ENCODE measurements around the gene ANKRD36B.
"Not testable (repeated sequence)": the region's sequence is repeated elsewhere in the genome, so short reads cannot be mapped to it uniquely, and the experiment has no call there.

GRCh38 chr2:97522916-97523555 lies 66.6 kb downstream of the ANKRD36B start:
- TF ChIP-seq CTCF (IDR thresholded peaks at IDR 0.05; ENCODE audit: borderline replicate concordance, extremely low read depth, low read length, poor library complexity, severe bottlenecking); EZH2 (IDR thresholded peaks at IDR 0.05; ENCODE audit: borderline replicate concordance, low read depth, low read length, severe bottlenecking): not testable (repeated sequence)

All from DND-41 (cell line).